Caco-2 (cell line): Measurements from ENCODE around the gene SEBOX. TPM values are rescaled to one million over a fixed set of nuclear protein-coding genes. Genes with fewer than 3 reads are reported as not detected.
A peak's percentile ranks its signal among the peaks of the same experiment; 100 is the strongest.

ENCODE experiments used
- BruUV-seq: library from RNA; stranded (reverse); fragments of 400-500 nt; replicated peaks from 2 replicates; lab custom pipeline; 2021; lab: Mats Ljungman, UMichigan
- CTCF ChIA-PET: fragments of 300-600 bp; sonication (Branson Sonifier 250); formaldehyde crosslinking; loops from one replicate; lab custom pipeline; 2022; ENCODE audit warnings: antibody characterized with exemption; lab: Charles Lee
- POLR2A ChIA-PET: fragments of 300-600 bp; sonication (Branson Sonifier 250); formaldehyde crosslinking; loops from one replicate; lab custom pipeline; 2022; ENCODE audit warnings: antibody characterized with exemption; lab: Charles Lee
- DNase-seq, 2 experiments: peaks; one replicate each; pipeline versions ENCODE4 v3.0.0 to v3.0.0-alpha.2; 2020 to 2022
- H3K27me3 ChIP-seq: replicated peaks from 2 replicates; pipeline ENCODE4 v1.6.0; 2011; ENCODE audit warnings: low read length; ENCODE audit not compliant: control insufficient read depth, insufficient read depth
- H3K36me3 ChIP-seq: 2 replicates; pipeline ENCODE4 v1.5.1; 2011; ENCODE audit warnings: low read length; ENCODE audit not compliant: control insufficient read depth, insufficient read depth
- H3K4me1 ChIP-seq: fragments of 250-450 bp; sonication (Bioruptor Pico); 2 replicates; pipeline ENCODE4 v1.5.1; 2020; ENCODE audit warnings: mild to moderate bottlenecking
- H3K4me3 ChIP-seq: 2 replicates; pipeline ENCODE4 v1.5.1; 2011; ENCODE audit warnings: low read depth, mild to moderate bottlenecking, control low read depth, low read length
- H3K9me3 ChIP-seq: fragments of 250-450 bp; sonication (Bioruptor Pico); 2 replicates; pipeline ENCODE4 v1.5.1; 2020; ENCODE audit warnings: mild to moderate bottlenecking, moderate library complexity
- H3K27ac Mint-ChIP-seq: one replicate; pipeline ENCODE4 v1.8.0; 2022; ENCODE audit warnings: mixed read lengths; ENCODE audit not compliant: unreplicated experiment
- H3K27me3 Mint-ChIP-seq: one replicate; pipeline ENCODE4 v1.8.0; 2022; ENCODE audit warnings: mixed read lengths; ENCODE audit not compliant: insufficient read depth, unreplicated experiment
- H3K36me3 Mint-ChIP-seq: one replicate; pipeline ENCODE4 v1.8.0; 2022; ENCODE audit warnings: mild to moderate bottlenecking, mixed read lengths; ENCODE audit not compliant: insufficient read depth, unreplicated experiment
- H3K4me1 Mint-ChIP-seq: one replicate; pipeline ENCODE4 v1.8.0; 2022; ENCODE audit warnings: low read depth, mixed read lengths; ENCODE audit not compliant: unreplicated experiment
- H3K4me3 Mint-ChIP-seq: one replicate; pipeline ENCODE4 v1.8.0; 2022; ENCODE audit warnings: mild to moderate bottlenecking, moderate library complexity, mixed read lengths; ENCODE audit not compliant: unreplicated experiment
- H3K9me3 Mint-ChIP-seq: one replicate; pipeline ENCODE4 v1.8.0; 2022; ENCODE audit warnings: mixed read lengths; ENCODE audit not compliant: unreplicated experiment
- intact Hi-C: fragments of 100-400 bp; cut with micrococcal nuclease; formaldehyde crosslinking; loops from one replicate; pipeline ENCODE4 v1.10.0; 2022; ENCODE audit not compliant: unreplicated experiment
- total RNA-seq: library from RNA; stranded (reverse); gene quantifications from 2 replicates; pipeline ENCODE4 v1.2.3, GENCODE V29; 2022
- TF ChIP-seq, protein P1 (sequence below), 2 experiments: fragments of 200-600 bp in 1 of 2; IDR thresholded peaks; 1 replicate in 1 of 2; 2 replicates in 1 of 2; pipeline versions ENCODE4 v1.5.1 to v1.8.0; 2011 to 2022; ENCODE audit warnings: antibody characterized with exemption in 1 of 2, control low read depth in 1 of 2, inconsistent platforms in 1 of 2, low read depth in 1 of 2, low read length in 1 of 2, mild to moderate bottlenecking in 1 of 2, moderate library complexity in 1 of 2; ENCODE audit not compliant: insufficient read depth in 1 of 2, severe bottlenecking in 1 of 2, unreplicated experiment in 1 of 2

Gene SEBOX
- total RNA-seq, 1 experiment from 2014 or later = not detected

DNA sequence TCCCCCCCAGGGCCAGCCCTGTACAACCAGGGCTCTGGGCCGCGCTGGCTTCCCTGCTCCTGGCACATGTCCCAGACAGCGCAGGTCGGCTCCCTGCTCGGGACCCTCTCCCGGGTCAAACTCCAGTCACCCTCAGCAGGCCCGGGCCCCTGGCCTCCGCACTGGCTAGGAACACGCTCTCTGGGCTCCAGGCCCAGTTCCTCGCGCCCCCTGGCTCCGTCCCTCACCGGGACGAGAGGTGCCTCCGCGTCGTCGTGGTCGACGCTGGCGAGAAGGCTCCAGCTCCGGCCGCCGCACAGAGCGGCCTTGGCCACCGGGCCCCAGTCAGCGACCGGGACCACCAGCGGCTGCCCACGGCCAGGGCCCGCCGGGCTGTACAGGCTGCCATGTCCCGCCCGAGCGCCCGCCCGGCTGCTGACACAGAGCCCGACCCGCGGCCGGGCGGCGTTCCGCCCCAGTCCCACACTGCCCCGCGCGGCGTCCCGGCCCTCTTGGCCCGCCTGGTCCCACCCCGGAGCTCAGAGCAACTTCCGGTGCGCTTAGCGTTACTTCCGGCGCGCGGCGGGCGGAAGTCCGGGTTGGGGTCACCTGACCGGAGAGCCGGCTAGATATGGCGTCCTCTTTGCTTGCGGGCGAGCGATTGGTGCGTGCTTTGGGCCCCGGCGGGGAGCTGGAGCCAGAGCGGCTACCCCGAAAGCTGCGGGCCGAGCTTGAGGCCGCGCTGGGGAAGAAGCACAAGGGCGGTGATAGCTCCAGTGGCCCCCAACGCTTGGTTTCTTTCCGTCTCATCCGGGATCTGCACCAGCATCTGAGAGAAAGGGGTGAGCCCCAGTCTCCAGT, 7.7 kb downstream of the SEBOX start, which contains the start of gene POLDIP2:
Gene POLDIP2 (minus strand): TSS at position 467 of the 840 bp plus-strand sequence. CDS start 79 bp downstream, at position 388.
- no peaks in the 10 kb centered on the region for H3K27me3 Mint-ChIP-seq
- H3K4me1 Mint-ChIP-seq = peaks cover 22% of the 10 kb centered on the region
- peaks cover 15% of the 10 kb centered on the region for H3K4me1 ChIP-seq
- ChIA-PET POLR2A (interaction anchor here (0.6 to 3.5 kb wide), 27 partner anchors 9 to 316 kb away, joined by 3 to 139 read pairs (median 5); partner anchors contain the start of genes IFT20, SARM1, SLC46A1 and TNFAIP1), CTCF (interaction anchor here (0.6 to 3.2 kb wide), 15 partner anchors 10 to 129 kb away, joined by 3 to 45 read pairs (median 4); partner anchors contain the start of genes IFT20, SARM1, TNFAIP1 and VTN)
- intact Hi-C loops = loop anchor here (1.0 to 2.0 kb wide), 3 partner anchors 22 to 49 kb away; partner anchors contain the start of genes IFT20, SLC46A1 and TNFAIP1
- peaks cover 84% of the 10 kb centered on the region for H3K36me3 Mint-ChIP-seq
- peak within 1 kb of the TSS; percentile 96 for H3K27ac Mint-ChIP-seq
- H3K4me3 Mint-ChIP-seq = peak within 1 kb of the TSS; percentile 90
- DNase-seq = peak; percentile 99 to 100
- H3K36me3 ChIP-seq = peaks cover 22% of the 10 kb centered on the region; the same call in 1 of the 2 replicates
- TF ChIP-seq, protein P1, sequence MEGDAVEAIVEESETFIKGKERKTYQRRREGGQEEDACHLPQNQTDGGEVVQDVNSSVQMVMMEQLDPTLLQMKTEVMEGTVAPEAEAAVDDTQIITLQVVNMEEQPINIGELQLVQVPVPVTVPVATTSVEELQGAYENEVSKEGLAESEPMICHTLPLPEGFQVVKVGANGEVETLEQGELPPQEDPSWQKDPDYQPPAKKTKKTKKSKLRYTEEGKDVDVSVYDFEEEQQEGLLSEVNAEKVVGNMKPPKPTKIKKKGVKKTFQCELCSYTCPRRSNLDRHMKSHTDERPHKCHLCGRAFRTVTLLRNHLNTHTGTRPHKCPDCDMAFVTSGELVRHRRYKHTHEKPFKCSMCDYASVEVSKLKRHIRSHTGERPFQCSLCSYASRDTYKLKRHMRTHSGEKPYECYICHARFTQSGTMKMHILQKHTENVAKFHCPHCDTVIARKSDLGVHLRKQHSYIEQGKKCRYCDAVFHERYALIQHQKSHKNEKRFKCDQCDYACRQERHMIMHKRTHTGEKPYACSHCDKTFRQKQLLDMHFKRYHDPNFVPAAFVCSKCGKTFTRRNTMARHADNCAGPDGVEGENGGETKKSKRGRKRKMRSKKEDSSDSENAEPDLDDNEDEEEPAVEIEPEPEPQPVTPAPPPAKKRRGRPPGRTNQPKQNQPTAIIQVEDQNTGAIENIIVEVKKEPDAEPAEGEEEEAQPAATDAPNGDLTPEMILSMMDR (IDR thresholded peaks at IDR 0.05; ENCODE audit: insufficient read depth in 1 of 2, low read depth in 1 of 2, low read length in 1 of 2, severe bottlenecking in 1 of 2, unreplicated experiment in 1 of 2) = peak in 1 of 2 experiments; percentile 15
- BruUV-seq = no TSS peak
- H3K9me3 ChIP-seq = no peaks in the 10 kb centered on the region
- H3K27me3 ChIP-seq = no peaks in the 10 kb centered on the region
- H3K9me3 Mint-ChIP-seq = no peaks in the 10 kb centered on the region
- peak within 1 kb of the TSS; percentile 78 for H3K4me3 ChIP-seq

DNA sequence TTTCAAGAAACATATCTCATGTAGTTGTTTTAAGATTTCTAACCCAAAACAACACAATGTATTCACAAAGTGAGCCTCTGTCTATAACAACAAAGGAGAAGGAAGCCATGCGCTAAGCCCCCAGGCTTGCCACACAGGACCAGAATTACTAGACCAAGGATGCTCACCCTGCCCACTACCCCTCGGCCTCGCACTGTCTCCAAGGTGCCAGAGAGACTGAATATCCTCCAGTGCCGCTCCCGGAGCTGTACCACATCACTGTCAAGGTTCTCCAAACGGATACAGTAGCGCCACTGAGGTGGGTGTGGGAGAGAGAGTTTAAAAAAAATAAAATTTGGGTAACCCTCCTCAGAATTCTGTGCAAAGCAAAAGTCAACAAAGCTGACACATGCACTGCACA, 14.7 kb downstream of the SEBOX start:
- TF ChIP-seq, protein P1 (IDR thresholded peaks at IDR 0.05; ENCODE audit: insufficient read depth in 1 of 2, low read depth in 1 of 2, low read length in 1 of 2, severe bottlenecking in 1 of 2, unreplicated experiment in 1 of 2) = no peak
- Histone ChIP-seq H3K9me3 (no peaks in the 10 kb centered on the region), H3K27me3 (no peaks in the 10 kb centered on the region), H3K4me3 (no peak overlapping the region), H3K36me3 (peaks cover 35% of the 10 kb centered on the region), H3K4me1 (peaks cover 22% of the 10 kb centered on the region)
- POLR2A ChIA-PET = interaction anchor here (2.8 kb wide), 1 partner anchor 14 kb away, joined by 8 read pairs; the partner anchor contains the start of gene TNFAIP1
- no TSS peak for BruUV-seq
- intact Hi-C loops = no loop called here
- H3K4me1 Mint-ChIP-seq = peaks cover 8% of the 10 kb centered on the region
- DNase-seq = no peak
- H3K36me3 Mint-ChIP-seq = peaks cover 100% of the 10 kb centered on the region
- CTCF ChIA-PET = no interaction called here
- no peaks in the 10 kb centered on the region for H3K27me3 Mint-ChIP-seq
- no peak overlapping the region for H3K4me3 Mint-ChIP-seq
- H3K9me3 Mint-ChIP-seq = no peaks in the 10 kb centered on the region
- H3K27ac Mint-ChIP-seq = peak overlapping the region; percentile 10

DNA sequence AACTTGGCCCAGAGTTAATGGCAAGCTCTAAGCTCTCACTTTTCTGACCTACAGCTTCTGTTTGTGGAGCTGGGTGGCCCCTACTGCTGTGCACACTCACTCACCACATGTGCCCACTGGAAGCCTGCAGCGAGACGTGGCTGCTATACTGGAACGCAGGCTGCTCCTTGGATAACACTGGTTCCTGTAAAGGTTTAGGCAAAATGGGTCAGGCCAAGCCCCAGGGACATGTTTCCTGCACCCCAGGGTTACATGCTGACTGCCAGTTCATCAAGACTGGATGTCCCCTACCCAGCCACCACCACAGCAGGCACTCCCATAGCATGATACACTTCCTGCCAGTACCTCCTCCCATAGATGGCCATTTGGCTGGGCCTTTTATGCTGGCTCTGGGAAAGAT, 16.0 kb downstream of the SEBOX start:
- peaks cover 8% of the 10 kb centered on the region for H3K4me1 Mint-ChIP-seq
- no peak overlapping the region for H3K4me3 ChIP-seq
- peaks cover 33% of the 10 kb centered on the region for H3K36me3 ChIP-seq
- no TSS peak for BruUV-seq
- intact Hi-C loops = no loop called here
- H3K4me3 Mint-ChIP-seq = no peak overlapping the region
- no peaks in the 10 kb centered on the region for H3K9me3 Mint-ChIP-seq
- peaks cover 100% of the 10 kb centered on the region for H3K36me3 Mint-ChIP-seq
- no peak for DNase-seq
- H3K4me1 ChIP-seq = peaks cover 22% of the 10 kb centered on the region
- ChIA-PET POLR2A (interaction anchor here (1.0 to 2.2 kb wide), 2 partner anchors 8 to 13 kb away, joined by 3 to 7 read pairs; partner anchors contain the start of genes POLDIP2 and TNFAIP1), CTCF (interaction anchor here (1.0 kb wide), 1 partner anchor 13 kb away, joined by 3 read pairs; the partner anchor contains the start of genes IFT20 and TNFAIP1)
- H3K27me3 Mint-ChIP-seq = no peaks in the 10 kb centered on the region
- no peak overlapping the region for H3K27ac Mint-ChIP-seq
- H3K9me3 ChIP-seq = no peaks in the 10 kb centered on the region
- no peaks in the 10 kb centered on the region for H3K27me3 ChIP-seq
- TF ChIP-seq, protein P1 (IDR thresholded peaks at IDR 0.05; ENCODE audit: insufficient read depth in 1 of 2, low read depth in 1 of 2, low read length in 1 of 2, severe bottlenecking in 1 of 2, unreplicated experiment in 1 of 2) = no peak
